Osteoblast (primary cell): ENCODE data around the gene COQ10A. TPM values are rescaled to one million over a fixed set of nuclear protein-coding genes. Genes with fewer than 3 reads are reported as not detected.

Experiments used
- DNase-seq: peaks from one replicate; pipeline ENCODE4 v3.0.0; 2011; ENCODE audit warnings: low spot score, mixed read lengths; ENCODE audit not compliant: insufficient read length; ENCODE audit errors: missing footprints
- H2AFZ ChIP-seq: 2 replicates; pipeline ENCODE4 v1.6.0; 2011; ENCODE audit warnings: mild to moderate bottlenecking, low read length
- H3K27ac ChIP-seq: 2 replicates; pipeline ENCODE4 v1.5.1; 2011; ENCODE audit warnings: mild to moderate bottlenecking, low read depth, low read length, moderate library complexity
- H3K27me3 ChIP-seq: 2 replicates; pipeline ENCODE4 v1.6.0; 2012; ENCODE audit warnings: mild to moderate bottlenecking, control low read depth, inconsistent platforms, low read length, moderate library complexity; ENCODE audit not compliant: insufficient read depth
- H3K36me3 ChIP-seq: 2 replicates; pipeline ENCODE4 v1.5.1; 2011; ENCODE audit warnings: mild to moderate bottlenecking, low read length, control low read depth, moderate library complexity; ENCODE audit not compliant: insufficient read depth
- H3K4me1 ChIP-seq: 2 replicates; pipeline ENCODE4 v1.5.1; 2011; ENCODE audit warnings: mild to moderate bottlenecking, low read length, control low read depth, moderate library complexity; ENCODE audit not compliant: insufficient read depth
- H3K4me2 ChIP-seq: 2 replicates; pipeline ENCODE4 v1.6.0; 2011; ENCODE audit warnings: mild to moderate bottlenecking, low read length; ENCODE audit not compliant: insufficient read depth
- H3K4me3 ChIP-seq: fragments of 200-600 bp; sonication (generic); 3 replicates; pipeline ENCODE4 v1.5.1; 2012; ENCODE audit warnings: mild to moderate bottlenecking, low read length, inconsistent platforms; ENCODE audit not compliant: insufficient read depth
- H3K79me2 ChIP-seq: 2 replicates; pipeline ENCODE4 v1.6.0; 2012; ENCODE audit warnings: mild to moderate bottlenecking, low read length, control low read depth, inconsistent platforms; ENCODE audit not compliant: insufficient read depth
- H3K9me3 ChIP-seq: 2 replicates; pipeline ENCODE4 v1.5.1; 2011; ENCODE audit warnings: low read depth, low read length, control low read depth
- H4K20me1 ChIP-seq: 2 replicates; pipeline ENCODE4 v1.6.0; 2012; ENCODE audit warnings: mild to moderate bottlenecking, low read length, control low read depth; ENCODE audit not compliant: insufficient read depth
- CTCF ChIP-seq: IDR thresholded peaks from 2 replicates; pipeline ENCODE4 v1.5.1; 2011; ENCODE audit warnings: mild to moderate bottlenecking, low read depth, low read length, moderate library complexity; ENCODE audit errors: extremely low read depth
- total RNA-seq: library from RNA; depleted of rRNA; stranded (reverse); fragments of >200 nt; gene quantifications from 2 replicates; pipeline ENCODE4 v1.2.3, GENCODE V29; 2012

Gene COQ10A
- total RNA-seq, 1 donor: 10.1 TPM

GRCh38 chr12:56253091-56253490 lies 13.7 kb upstream of the COQ10A start:
- Histone ChIP-seq H3K36me3 (peaks cover 80% of the 10 kb centered on the region), H3K79me2 (peaks cover 72% of the 10 kb centered on the region), H3K9me3 (no peaks in the 10 kb centered on the region), H3K27me3 (no peaks in the 10 kb centered on the region), H3K27ac (no peak overlapping the region), H3K4me3 (no peak overlapping the region), H3K4me1 (peaks cover 18% of the 10 kb centered on the region), H3K4me2 (no peak overlapping the region), H4K20me1 (peaks cover 62% of the 10 kb centered on the region), H2AFZ (no peak overlapping the region)
- peak; percentile 37 for DNase-seq
- no peak for TF ChIP-seq CTCF

GRCh38 chr12:56255671-56256070 lies 11.1 kb upstream of the COQ10A start:
- TF ChIP-seq CTCF: no peak
- Histone ChIP-seq H3K9me3 (no peaks in the 10 kb centered on the region), H3K36me3 (peaks cover 58% of the 10 kb centered on the region), H3K4me3 (no peak overlapping the region), H3K4me1 (peaks cover 27% of the 10 kb centered on the region), H2AFZ (no peak overlapping the region), H3K27me3 (no peaks in the 10 kb centered on the region), H3K79me2 (peaks cover 64% of the 10 kb centered on the region), H3K27ac (peak overlapping the region; percentile 78), H3K4me2 (peak overlapping the region; percentile 90), H4K20me1 (peaks cover 53% of the 10 kb centered on the region)
- DNase-seq: peak; percentile 50

- H3K79me2 ChIP-seq: peaks cover 64% of the 10 kb centered on the region
- peak overlapping the region; percentile 94 for H3K4me3 ChIP-seq
- H4K20me1 ChIP-seq: peaks cover 53% of the 10 kb centered on the region
- peaks cover 30% of the 10 kb centered on the region for H3K4me1 ChIP-seq
- no peaks in the 10 kb centered on the region for H3K9me3 ChIP-seq
- peak; percentile 95 for DNase-seq
- peaks cover 52% of the 10 kb centered on the region for H3K36me3 ChIP-seq
- H3K4me2 ChIP-seq: peak overlapping the region; percentile 90
- no peak for TF ChIP-seq CTCF
- H3K27ac ChIP-seq: peak overlapping the region; percentile 78
- no peaks in the 10 kb centered on the region for H3K27me3 ChIP-seq
- H2AFZ ChIP-seq: no peak overlapping the region
These were observed 10.3 kb upstream of the COQ10A start for GRCh38 chr12:56256326-56256960.

- Histone ChIP-seq H3K4me3 (peak overlapping the region; percentile 94), H2AFZ (no peak overlapping the region), H3K79me2 (peaks cover 59% of the 10 kb centered on the region), H3K27ac (peak overlapping the region; percentile 78), H3K27me3 (no peaks in the 10 kb centered on the region), H3K4me2 (peak overlapping the region; percentile 90), H4K20me1 (peaks cover 52% of the 10 kb centered on the region), H3K9me3 (no peaks in the 10 kb centered on the region), H3K36me3 (peaks cover 46% of the 10 kb centered on the region), H3K4me1 (peaks cover 36% of the 10 kb centered on the region)
- DNase-seq: peak; percentile 76
- no peak for TF ChIP-seq CTCF
These were observed 9.7 kb upstream of the COQ10A start for GRCh38 chr12:56257071-56257470.
